GM12864 (cell line): ENCODE measurements around the gene KCNK10.
A peak's percentile ranks its signal among the peaks of the same experiment; 100 is the strongest.

Experiments used
- DNase-seq: peaks from one replicate; pipeline ENCODE4 v3.0.0-alpha.2; 2011; ENCODE audit warnings: low read depth
- H3K4me3 ChIP-seq: 2 replicates; pipeline ENCODE4 v1.5.1; 2011; ENCODE audit warnings: mild to moderate bottlenecking, low read depth, low read length, control low read depth
- CTCF ChIP-seq: IDR thresholded peaks from 2 replicates; pipeline ENCODE4 v1.5.1; 2011; ENCODE audit warnings: low read depth, mild to moderate bottlenecking, moderate library complexity, low read length, control low read depth, inconsistent platforms; ENCODE audit errors: missing control alignments

Gene KCNK10

GRCh38 chr14:88323086-88323522, at the start of gene KCNK10:
Gene KCNK10, minus strand, starts transcription at chr14:88323269. Its CDS starts 471 bp downstream, at chr14:88322798.
- peak within 1 kb of the TSS; percentile 55 for H3K4me3 ChIP-seq
- DNase-seq: no peak
- TF ChIP-seq CTCF: no peak

- no peak for DNase-seq
- no peak for TF ChIP-seq CTCF
Observed at GRCh38 chr14:88369496-88369895, 46.4 kb upstream of the KCNK10 start.

GRCh38 chr14:88364710-88365413, 41.8 kb upstream of the KCNK10 start:
- DNase-seq: no peak
- no peak for TF ChIP-seq CTCF
- H3K4me3 ChIP-seq: no peak overlapping the region

More at GRCh38 chr14:88369496-88369895, 46.4 kb upstream of the KCNK10 start:
- H3K4me3 ChIP-seq: no peak overlapping the region

GRCh38 chr14:88363644-88364043, 40.6 kb upstream of the KCNK10 start:
- H3K4me3 ChIP-seq: no peak overlapping the region
- DNase-seq: no peak
- no peak for TF ChIP-seq CTCF

GRCh38 chr14:88359500-88359899, 36.4 kb upstream of the KCNK10 start:
- no peak overlapping the region for H3K4me3 ChIP-seq
- no peak for TF ChIP-seq CTCF
- no peak for DNase-seq

GRCh38 chr14:88354358-88354757, 31.3 kb upstream of the KCNK10 start:
- no peak overlapping the region for H3K4me3 ChIP-seq
- no peak for DNase-seq
- no peak for TF ChIP-seq CTCF

- H3K4me3 ChIP-seq: no peak overlapping the region
- DNase-seq: no peak
- no peak for TF ChIP-seq CTCF
Observed at GRCh38 chr14:88352698-88353097, 29.6 kb upstream of the KCNK10 start.
